ENCODE data around the gene USP22. TPM values are rescaled to one million over a fixed set of nuclear protein-coding genes. Genes with fewer than 3 reads are reported as not detected.
A peak's percentile ranks its signal among the peaks of the same experiment; 100 is the strongest.

USP22 gene
- total RNA-seq, 1 experiment from 2014 or later: 300 TPM

DNA sequence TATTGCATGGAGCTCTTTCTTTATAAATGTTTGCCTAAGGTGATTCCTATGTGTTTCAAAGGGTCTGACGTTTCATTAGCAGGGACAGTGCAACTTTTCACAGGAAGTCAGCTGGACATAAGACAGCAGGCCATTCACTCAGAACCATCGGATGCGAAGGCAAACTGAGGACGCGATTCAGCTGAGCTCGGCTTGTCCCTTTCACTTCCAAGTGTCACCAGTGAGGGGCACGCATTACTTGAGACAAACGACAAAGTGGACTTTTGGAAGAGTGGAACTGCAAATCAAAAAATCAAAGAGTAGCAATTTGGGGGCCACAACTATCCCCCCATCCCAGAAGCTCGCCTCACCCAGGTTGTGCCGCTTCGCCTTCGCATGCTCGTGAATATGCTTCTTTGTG is 14.6 kb downstream of the USP22 start:
- no peak for DNase-seq (ENCODE audit: low spot score)
- in situ Hi-C loops (cut with HindIII; ENCODE audit: low sequenced_read_pairs): no loop called here

- in situ Hi-C loops (cut with HindIII; ENCODE audit: low sequenced_read_pairs): no loop called here
- no peak for DNase-seq (ENCODE audit: low spot score)
Measured at GRCh38 chr17:21027031-21027430, 15.8 kb downstream of the USP22 start.

GRCh38 chr17:21025451-21025850 is 17.4 kb downstream of the USP22 start:
- in situ Hi-C loops (cut with HindIII; ENCODE audit: low sequenced_read_pairs): no loop called here
- no peak for DNase-seq (ENCODE audit: low spot score)

DNA sequence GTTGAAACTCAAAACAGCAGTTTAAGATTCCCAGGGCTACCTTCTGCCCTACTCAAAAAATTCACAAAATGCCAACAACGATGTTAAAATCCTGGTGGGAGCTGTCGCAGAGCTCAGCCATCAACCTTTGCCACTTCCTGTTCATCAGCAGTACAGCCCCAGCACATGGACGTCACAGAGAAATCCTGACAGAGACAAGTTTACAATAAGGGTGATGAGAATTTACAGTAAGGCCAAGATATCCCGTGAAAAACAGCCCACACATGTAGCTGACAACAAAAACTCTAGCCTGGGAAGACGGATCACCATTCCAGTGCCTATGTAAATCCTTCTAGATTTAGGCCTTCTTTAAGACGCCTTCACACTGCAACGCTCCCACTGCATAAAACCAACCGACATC is 18.8 kb downstream of the USP22 start:
- in situ Hi-C loops (cut with HindIII; ENCODE audit: low sequenced_read_pairs): no loop called here
- no peak for DNase-seq (ENCODE audit: low spot score)

- in situ Hi-C loops (cut with HindIII; ENCODE audit: low sequenced_read_pairs): no loop called here
Measured at GRCh38 chr17:21021208-21021803, 21.5 kb downstream of the USP22 start.

DNA sequence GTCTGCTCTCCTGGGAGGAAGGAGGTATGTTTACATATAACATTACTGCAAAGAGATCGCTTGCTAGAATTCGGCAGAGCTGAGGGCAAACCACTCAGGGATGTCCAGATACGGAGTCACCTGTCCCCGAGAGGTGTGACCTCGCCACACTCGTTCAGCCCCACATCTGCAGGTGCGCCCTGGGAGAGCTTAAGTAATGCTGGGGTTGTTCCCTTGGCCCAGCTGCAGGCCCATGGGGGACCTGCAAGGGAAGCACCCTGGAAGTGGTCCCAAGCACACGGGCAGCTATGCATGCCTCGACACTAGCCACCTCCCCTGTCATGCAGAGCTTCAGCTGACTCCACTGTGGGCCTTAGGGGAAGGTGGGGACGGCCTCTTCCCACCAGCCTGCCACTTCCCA is 22.2 kb downstream of the USP22 start:
- in situ Hi-C loops (cut with HindIII; ENCODE audit: low sequenced_read_pairs): no loop called here

More at GRCh38 chr17:21021208-21021803, 21.5 kb downstream of the USP22 start:
- no peak for DNase-seq (ENCODE audit: low spot score)

DNA sequence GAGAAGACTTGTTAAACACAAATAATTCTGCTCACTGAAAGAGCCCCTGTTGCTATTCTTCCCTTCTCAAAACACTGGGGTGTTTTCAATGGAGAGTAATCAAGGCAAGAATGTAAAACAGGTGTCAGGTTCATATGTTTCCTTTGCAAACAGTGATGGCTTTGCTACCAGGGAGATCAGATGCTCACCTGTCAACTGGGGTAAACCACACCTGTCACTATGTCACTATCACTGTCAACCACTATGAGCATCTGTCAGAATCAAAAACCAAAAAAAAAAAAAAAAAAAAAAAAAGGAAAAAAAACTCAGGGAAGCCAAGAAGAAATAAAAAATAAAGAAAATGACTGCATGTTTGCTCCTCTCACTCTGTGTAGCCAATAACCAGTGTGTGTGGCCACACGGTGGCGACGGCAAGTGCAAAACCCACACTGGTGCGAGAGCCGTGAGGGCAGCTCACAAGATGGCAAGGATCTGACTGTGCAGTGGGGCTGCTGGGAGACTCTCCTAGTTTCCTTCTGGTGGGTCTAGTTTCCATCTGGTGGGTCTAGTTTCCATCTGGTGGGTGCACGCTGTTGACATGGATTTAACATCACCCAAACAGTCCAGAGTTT is 22.7 kb downstream of the USP22 start:
- peak; percentile 83 for DNase-seq (ENCODE audit: low spot score)
- in situ Hi-C loops (cut with HindIII; ENCODE audit: low sequenced_read_pairs): no loop called here

More for the DNA sequence above, 22.2 kb downstream of the USP22 start:
- DNase-seq (ENCODE audit: low spot score): no peak

GRCh38 chr17:21018894-21019293 is 23.9 kb downstream of the USP22 start:
- in situ Hi-C loops (cut with HindIII; ENCODE audit: low sequenced_read_pairs): no loop called here
- no peak for DNase-seq (ENCODE audit: low spot score)

DNA sequence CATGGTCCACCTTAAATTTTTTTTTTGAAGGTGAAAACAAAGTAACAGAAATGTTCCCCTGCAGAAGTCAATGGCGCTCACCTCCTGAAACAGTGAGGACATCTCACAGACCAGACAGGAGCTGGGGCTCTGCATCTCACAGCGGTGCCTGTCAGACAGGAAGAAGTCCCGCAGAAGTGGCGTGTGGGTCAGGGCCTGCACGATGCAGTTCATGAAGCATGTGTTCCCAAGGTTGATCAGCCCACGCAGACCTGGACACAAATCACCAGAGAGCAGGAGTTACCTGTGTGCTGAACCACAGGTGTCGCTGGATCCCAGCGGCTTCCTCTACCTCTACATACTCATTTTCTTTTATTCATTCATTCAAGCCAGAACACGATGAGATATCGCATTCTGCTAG is 24.9 kb downstream of the USP22 start:
- in situ Hi-C loops (cut with HindIII; ENCODE audit: low sequenced_read_pairs): no loop called here

GRCh38 chr17:21017256-21017655 is 25.6 kb downstream of the USP22 start:
- no peak for DNase-seq (ENCODE audit: low spot score)
- in situ Hi-C loops (cut with HindIII; ENCODE audit: low sequenced_read_pairs): no loop called here

More for the DNA sequence above, 24.9 kb downstream of the USP22 start:
- no peak for DNase-seq (ENCODE audit: low spot score)

DNA sequence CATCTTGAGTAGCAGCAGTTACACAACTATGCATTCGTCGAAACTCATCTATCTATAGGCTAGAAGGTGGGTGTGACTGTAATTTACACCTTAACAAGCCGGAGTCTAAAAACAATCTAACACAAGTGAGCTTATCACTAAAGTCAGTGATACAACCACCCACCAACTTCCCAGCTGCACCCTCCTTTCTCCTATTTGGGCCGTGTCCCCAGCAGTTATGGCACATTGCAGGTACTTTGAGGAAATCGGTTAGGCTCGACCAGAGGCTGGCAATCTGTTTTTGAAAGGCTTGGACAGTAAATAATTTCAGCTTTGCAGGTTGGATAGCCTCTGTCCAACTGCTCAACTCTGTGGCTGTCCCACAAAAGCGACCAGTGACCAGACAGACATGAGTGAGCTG is 26.0 kb downstream of the USP22 start:
- in situ Hi-C loops (cut with HindIII; ENCODE audit: low sequenced_read_pairs): no loop called here
- no peak for DNase-seq (ENCODE audit: low spot score)

DNA sequence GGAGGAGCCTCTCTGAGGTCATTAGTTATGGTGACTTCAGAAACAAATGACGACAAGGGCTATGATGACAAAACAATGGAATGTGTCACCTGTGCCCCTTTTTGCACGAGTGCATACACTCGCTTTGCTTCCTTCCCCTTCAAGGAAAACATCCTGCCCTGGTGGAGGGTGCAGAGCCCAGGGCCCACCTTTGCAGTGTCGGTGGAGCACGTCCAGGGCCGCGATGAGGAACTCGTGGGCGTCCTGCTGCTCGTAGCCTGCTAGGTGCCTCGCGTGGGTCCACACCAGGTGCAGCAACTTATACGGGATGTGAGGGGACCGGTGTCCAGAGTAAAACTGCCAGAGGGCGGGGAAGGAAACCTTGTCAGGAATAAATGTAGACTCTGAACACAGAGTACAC is 27.2 kb downstream of the USP22 start:
- in situ Hi-C loops (cut with HindIII; ENCODE audit: low sequenced_read_pairs): no loop called here
- DNase-seq (ENCODE audit: low spot score): no peak

- no peak for DNase-seq (ENCODE audit: low spot score)
- in situ Hi-C loops (cut with HindIII; ENCODE audit: low sequenced_read_pairs): no loop called here
Measured at GRCh38 chr17:21014498-21014897, 28.3 kb downstream of the USP22 start.

DNA sequence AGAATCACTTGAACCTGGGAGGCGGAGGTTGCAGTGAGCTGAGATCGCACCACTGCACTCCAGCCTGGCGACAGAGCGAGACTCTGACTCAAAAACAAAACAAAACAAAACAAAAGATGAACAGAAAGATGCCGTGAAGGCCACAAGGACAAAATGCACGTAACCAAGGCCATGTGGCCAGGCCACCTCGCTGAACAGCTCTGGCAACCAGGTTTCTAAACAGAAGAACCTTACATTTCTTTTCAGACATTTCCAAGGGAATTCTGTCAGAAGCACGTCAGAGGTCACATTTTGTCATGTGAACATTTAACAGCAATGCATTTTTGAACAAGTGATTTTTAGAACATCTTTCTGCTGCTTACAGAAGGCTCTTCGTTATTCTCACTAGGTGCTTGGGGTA is 28.8 kb downstream of the USP22 start:
- in situ Hi-C loops (cut with HindIII; ENCODE audit: low sequenced_read_pairs): no loop called here
- DNase-seq (ENCODE audit: low spot score): no peak

- in situ Hi-C loops (cut with HindIII; ENCODE audit: low sequenced_read_pairs): no loop called here
- no peak for DNase-seq (ENCODE audit: low spot score)
Measured at GRCh38 chr17:21012736-21013135, 30.1 kb downstream of the USP22 start.

DNA sequence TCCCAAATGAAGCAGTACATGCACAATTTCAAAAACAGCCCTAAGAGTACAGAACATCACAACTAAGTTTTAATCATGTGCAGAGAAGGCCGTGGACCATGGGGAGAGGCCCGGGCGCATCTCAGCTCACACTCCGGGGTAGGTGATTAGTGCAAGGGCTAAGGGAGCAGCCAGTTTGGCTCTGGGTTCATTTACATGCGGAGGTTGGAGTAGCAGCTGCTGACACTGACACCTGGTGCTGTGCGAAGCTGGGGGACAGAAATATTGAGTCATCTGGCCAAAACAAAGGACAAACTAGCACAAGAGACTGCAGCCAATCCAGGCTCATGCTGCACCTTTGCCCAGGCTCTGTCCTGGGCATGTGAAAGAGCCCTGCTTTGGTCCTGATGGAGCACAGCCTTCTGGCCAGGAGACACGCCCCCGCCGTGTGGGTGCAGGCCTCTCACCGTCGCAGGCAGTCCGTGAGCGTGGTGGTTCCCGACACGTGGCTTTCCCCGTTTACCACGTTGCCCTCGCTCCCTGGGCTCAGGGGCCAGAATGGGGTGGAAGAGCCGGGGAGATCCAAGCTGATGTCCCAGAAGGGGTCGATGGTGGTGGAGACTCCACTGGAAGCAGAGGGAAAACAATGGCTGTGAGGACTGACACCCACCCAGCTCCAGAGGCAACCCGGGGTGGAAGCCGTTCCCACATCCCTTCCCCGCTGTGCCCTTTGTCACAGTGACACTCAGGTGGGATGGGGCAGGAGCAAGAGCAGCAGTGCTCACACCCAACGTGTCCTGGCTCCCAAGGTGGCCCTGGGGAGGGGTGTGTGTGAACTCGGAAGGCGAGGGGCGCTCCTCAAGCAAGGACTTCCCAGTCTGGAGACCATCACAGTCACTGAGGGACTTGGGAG is 31.9 kb downstream of the USP22 start:
- in situ Hi-C loops (cut with HindIII; ENCODE audit: low sequenced_read_pairs): no loop called here
- DNase-seq (ENCODE audit: low spot score): no peak

DNA sequence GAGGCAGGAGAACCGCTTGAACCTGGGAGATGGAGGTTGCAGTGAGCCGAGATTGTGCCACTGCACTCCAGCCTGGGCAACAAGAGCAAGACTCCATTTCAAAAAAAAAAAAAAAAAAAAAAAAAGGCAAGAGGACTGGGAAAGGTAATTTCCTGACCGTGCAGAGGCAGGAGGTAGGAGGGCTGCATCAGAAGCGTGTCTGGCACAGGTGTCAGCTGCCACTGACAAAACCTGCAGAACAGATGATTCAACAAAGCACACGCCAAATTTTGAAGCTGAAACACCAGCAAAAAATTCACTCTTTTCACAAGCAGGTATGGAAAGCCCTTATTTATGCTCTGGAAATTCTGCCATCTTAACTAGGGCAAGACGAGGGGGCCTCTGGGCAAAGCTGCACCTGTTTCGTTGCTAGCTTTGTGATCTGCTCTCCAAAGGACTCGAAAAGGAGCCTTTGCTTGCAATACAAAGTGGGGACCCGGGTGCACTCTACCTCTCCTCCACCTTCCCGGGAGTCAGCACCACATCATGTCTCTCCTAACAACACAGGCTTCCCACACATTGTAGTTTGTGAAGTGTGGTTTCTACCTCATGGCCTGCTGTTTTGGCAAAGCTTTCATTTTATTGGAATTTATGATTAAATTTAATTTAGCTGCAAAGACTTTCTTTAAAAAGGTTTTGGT is 33.7 kb downstream of the USP22 start:
- no peak for DNase-seq (ENCODE audit: low spot score)
- in situ Hi-C loops (cut with HindIII; ENCODE audit: low sequenced_read_pairs): no loop called here

GRCh38 chr17:21008160-21008915 is 34.5 kb downstream of the USP22 start:
- in situ Hi-C loops (cut with HindIII; ENCODE audit: low sequenced_read_pairs): no loop called here
- no peak for DNase-seq (ENCODE audit: low spot score)

DNA sequence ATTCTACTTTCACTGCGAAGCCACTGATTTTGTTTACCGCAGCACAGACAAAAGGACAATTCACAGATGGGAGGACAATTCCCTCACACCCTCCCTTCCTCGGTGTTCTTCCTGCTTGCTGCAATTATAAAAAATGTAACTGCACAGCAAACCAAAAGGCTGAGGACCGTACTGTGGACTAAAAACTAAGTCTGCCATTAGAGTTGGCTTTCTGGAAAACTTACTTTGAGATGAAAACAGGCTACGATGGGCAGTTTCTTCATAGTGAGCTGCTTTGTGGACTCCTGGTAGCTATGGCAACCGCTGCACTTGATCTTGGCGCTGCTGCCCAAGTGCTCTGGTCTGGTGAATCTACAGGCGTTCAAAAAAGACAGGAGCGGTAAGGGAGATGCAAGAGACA is 35.2 kb downstream of the USP22 start:
- DNase-seq (ENCODE audit: low spot score): no peak
- in situ Hi-C loops (cut with HindIII; ENCODE audit: low sequenced_read_pairs): no loop called here
